Measurements from ENCODE around the gene DERL2. TPM values are rescaled to one million over a fixed set of nuclear protein-coding genes. Genes with fewer than 3 reads are reported as not detected.

Gene DERL2
- total and polyA plus RNA-seq, 9 of the 15 experiments (the other 6 are each of a cell fraction or from before 2014, with no cell fraction given): 11.5 to 105 (median 30.7) TPM

GRCh38 chr17:5478992-5479391 is 7.0 kb downstream of the DERL2 start:
- H3K4me1 ChIP-seq (replicated peaks in 1 of 2; ENCODE audit: control insufficient read depth in 2 of 2, insufficient read depth in 2 of 2, low read length in 2 of 2): no peaks in the 10 kb centered on the region
- ChIA-PET CTCF (ENCODE audit: low intra/inter-chr PET ratio) (no interaction called here), POLR2A (interaction anchor here (1.8 kb wide), 1 partner anchor 13 kb away, joined by 5 read pairs; no protein-coding TSS in a partner anchor)
- H2AFZ ChIP-seq (ENCODE audit: low read depth, low read length): no peak overlapping the region
- no peak overlapping the region for H3K27ac ChIP-seq (ENCODE audit: extremely low read depth, low read depth, low read length)
- FAIRE-seq (no peak), ATAC-seq (no peak), DNase-seq (ENCODE audit: extremely low read depth in 1 of 4, low spot score in 3 of 4) (no peak)
- no peaks in the 10 kb centered on the region for H3K9me1 ChIP-seq (ENCODE audit: control insufficient read depth, insufficient read depth, low read length)
- no peak overlapping the region for H3K4me3 ChIP-seq
- intact Hi-C loops (cut with micrococcal nuclease): no loop called here
- no peak overlapping the region for H3K4me2 ChIP-seq (ENCODE audit: insufficient read depth, low read length)
- no peaks in the 10 kb centered on the region for H3K9me3 ChIP-seq (replicated peaks; ENCODE audit: control insufficient read depth, insufficient read depth, low read depth, low read length)
- BruUV-seq (replicated peaks): no TSS peak
- in situ Hi-C loops (cut with MboI): no loop called here
- TF ChIP-seq NR4A1 (CRISPR knock-in tag; IDR thresholded peaks at IDR 0.05): no peak
- TF ChIP-seq NR4A1 (tag; IDR thresholded peaks at IDR 0.05): no peak
- no peak for TF ChIP-seq CGGBP1 (CRISPR knock-in tag; IDR thresholded peaks at IDR 0.05)
- no peak for TF ChIP-seq NFE2L1 (tag; IDR thresholded peaks at IDR 0.05; ENCODE audit: borderline replicate concordance, low read depth)
- no peak for TF ChIP-seq ZNF551 (CRISPR knock-in tag; IDR thresholded peaks at IDR 0.05)
- TF ChIP-seq MBD2 (IDR thresholded peaks at IDR 0.05; ENCODE audit: borderline replicate concordance, low read depth): no peak
- no peak for TF ChIP-seq LCOR (CRISPR knock-in tag; IDR thresholded peaks at IDR 0.05)
- no peak for TF ChIP-seq MTA1 (IDR thresholded peaks at IDR 0.05; ENCODE audit: borderline replicate concordance)
- TF ChIP-seq SETDB1 (IDR thresholded peaks at IDR 0.05; ENCODE audit: low read length): no peak
- no peak for TF ChIP-seq ZNF592 (IDR thresholded peaks at IDR 0.05)
- no peak for TF ChIP-seq HDGF (IDR thresholded peaks at IDR 0.05)
- no peak for TF ChIP-seq E2F8 (IDR thresholded peaks at IDR 0.05; ENCODE audit: low read depth, partially characterized antibody)
- no peak for TF ChIP-seq MEIS2 (IDR thresholded peaks at IDR 0.05; ENCODE audit: partially characterized antibody)
- TF ChIP-seq MXI1 (IDR thresholded peaks at IDR 0.05; ENCODE audit: low read depth, low read length): no peak
- no peak for TF ChIP-seq U2AF2 (optimal IDR thresholded peaks at IDR 0.05; ENCODE audit: low read depth, low read length)
- peaks cover 88% of the 10 kb centered on the region for H3K36me3 ChIP-seq (ENCODE audit: control insufficient read depth, insufficient read depth, low read length)
- H3K27me3 ChIP-seq (ENCODE audit: control insufficient read depth in 2 of 2, insufficient read depth in 2 of 2, low read length in 2 of 2): no peaks in the 10 kb centered on the region
- H4K20me1 ChIP-seq (replicated peaks; ENCODE audit: control insufficient read depth, insufficient read depth, low read length): no peaks in the 10 kb centered on the region; the same call in 1 of the 2 replicates
- no peak overlapping the region for H3K9ac ChIP-seq (ENCODE audit: insufficient read depth in 1 of 2, low read depth in 2 of 2, low read length in 2 of 2)
- H3K79me2 ChIP-seq (ENCODE audit: control insufficient read depth, insufficient read depth, low read length): peaks cover 4% of the 10 kb centered on the region; the same call in 1 of the 3 replicates
- WGBS (ENCODE audit: insufficient coverage, low coverage, missing lambda C conversion rate): 72% methylated on average over 4 of the region's 4 CpGs
